GM12874 (cell line): Measurements from ENCODE around the gene IL31.

ENCODE experiments used
- TF ChIP-seq, protein P1 (sequence below): IDR thresholded peaks from 2 replicates; pipeline ENCODE4 v1.5.1; 2011; ENCODE audit warnings: low read depth, mild to moderate bottlenecking, control low read depth, low read length, moderate library complexity; ENCODE audit not compliant: insufficient read depth

The IL31 gene

DNA sequence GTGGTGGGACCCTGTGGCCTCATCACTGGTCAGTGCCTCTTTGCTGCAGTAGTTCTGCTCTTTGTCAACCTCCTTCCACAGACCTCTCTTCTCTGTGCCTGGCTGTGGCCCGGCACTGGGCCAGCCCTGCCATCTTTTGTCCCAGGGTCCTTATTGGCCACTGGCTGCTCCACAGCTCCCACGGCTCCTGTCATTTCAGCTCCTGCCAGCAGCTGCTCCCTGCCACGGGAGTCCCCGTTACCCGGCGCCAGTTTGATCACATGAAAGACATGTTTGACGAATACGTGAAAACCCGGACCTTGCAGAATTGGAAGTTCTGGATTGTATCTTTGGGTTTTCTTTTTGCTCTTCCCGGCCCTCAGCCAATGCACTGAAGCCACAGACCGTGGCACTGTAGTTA is 35.4 kb downstream of the IL31 start:
- TF ChIP-seq, protein P1, sequence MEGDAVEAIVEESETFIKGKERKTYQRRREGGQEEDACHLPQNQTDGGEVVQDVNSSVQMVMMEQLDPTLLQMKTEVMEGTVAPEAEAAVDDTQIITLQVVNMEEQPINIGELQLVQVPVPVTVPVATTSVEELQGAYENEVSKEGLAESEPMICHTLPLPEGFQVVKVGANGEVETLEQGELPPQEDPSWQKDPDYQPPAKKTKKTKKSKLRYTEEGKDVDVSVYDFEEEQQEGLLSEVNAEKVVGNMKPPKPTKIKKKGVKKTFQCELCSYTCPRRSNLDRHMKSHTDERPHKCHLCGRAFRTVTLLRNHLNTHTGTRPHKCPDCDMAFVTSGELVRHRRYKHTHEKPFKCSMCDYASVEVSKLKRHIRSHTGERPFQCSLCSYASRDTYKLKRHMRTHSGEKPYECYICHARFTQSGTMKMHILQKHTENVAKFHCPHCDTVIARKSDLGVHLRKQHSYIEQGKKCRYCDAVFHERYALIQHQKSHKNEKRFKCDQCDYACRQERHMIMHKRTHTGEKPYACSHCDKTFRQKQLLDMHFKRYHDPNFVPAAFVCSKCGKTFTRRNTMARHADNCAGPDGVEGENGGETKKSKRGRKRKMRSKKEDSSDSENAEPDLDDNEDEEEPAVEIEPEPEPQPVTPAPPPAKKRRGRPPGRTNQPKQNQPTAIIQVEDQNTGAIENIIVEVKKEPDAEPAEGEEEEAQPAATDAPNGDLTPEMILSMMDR: no peak

GRCh38 chr12:122138181-122138580 is 35.8 kb downstream of the IL31 start:
- TF ChIP-seq, protein P1: no peak

- TF ChIP-seq, protein P1: no peak
These were observed 36.3 kb downstream of the IL31 start for GRCh38 chr12:122137681-122138080.

DNA sequence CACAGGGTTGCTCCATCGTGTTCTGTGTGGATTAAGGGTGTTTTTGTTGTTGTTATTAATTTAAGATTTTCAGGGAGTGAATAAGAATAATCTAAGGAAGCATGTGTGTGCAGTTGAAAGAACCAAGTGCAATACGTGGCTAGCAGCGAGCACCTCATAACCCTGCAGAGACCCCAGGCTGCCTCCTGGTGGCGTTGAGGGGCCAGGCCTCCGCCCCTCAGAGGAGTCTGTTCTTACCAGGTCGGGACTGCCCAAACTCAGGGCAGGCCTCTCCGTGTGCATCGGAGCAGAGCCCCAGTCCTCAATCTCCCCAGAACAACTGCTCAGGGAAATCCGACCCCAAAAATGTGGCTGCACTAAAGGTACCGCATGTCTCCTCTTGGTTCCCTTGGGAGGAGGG is 36.8 kb downstream of the IL31 start:
- TF ChIP-seq, protein P1: 0 out of 2 replicates have a peak, but pooled peaks have one; percentile 18

- TF ChIP-seq, protein P1: no peak
These were observed 38.5 kb downstream of the IL31 start for GRCh38 chr12:122135437-122136031.

- TF ChIP-seq, protein P1: no peak
These were observed 40.6 kb downstream of the IL31 start for GRCh38 chr12:122133192-122133950.

GRCh38 chr12:122130150-122130549 is 43.9 kb downstream of the IL31 start:
- TF ChIP-seq, protein P1: no peak
